ENCODE measurements around the gene MORN3. TPM values are rescaled to one million over a fixed set of nuclear protein-coding genes. Genes with fewer than 3 reads are reported as not detected.

The MORN3 gene
- total and polyA plus RNA-seq, 2 of the 8 experiments (the other 6 are each of a cell fraction or from before 2014, with no cell fraction given), result 0.39 to 0.93 TPM

GRCh38 chr12:121603581-121603980 lies 65.9 kb downstream of the MORN3 start:
- Histone ChIP-seq H4K8ac (ENCODE audit: extremely low read depth, insufficient read depth, low read length) (no peak overlapping the region), H3K36me3 (ENCODE audit: control insufficient read depth in 2 of 4, insufficient read depth in 4 of 4, low read length in 3 of 4) (no peaks in the 10 kb centered on the region; a peak in 1 of 8 replicates), H2BK15ac (ENCODE audit: low read length) (no peak overlapping the region), H3K4ac (replicated peaks; ENCODE audit: insufficient read length, low read depth, low read length) (no peak overlapping the region), H2BK12ac (ENCODE audit: low read depth, low read length) (no peak overlapping the region), H3K23me2 (ENCODE audit: low read depth, low read length) (no peaks in the 10 kb centered on the region), H2BK5ac (ENCODE audit: low read depth, low read length) (no peak overlapping the region), H4K20me1 (replicated peaks in 1 of 2; ENCODE audit: control insufficient read depth in 1 of 2, insufficient read depth in 2 of 2, low read length in 2 of 2) (no peaks in the 10 kb centered on the region), H4K5ac (ENCODE audit: insufficient read length, low read depth, low read length) (no peak overlapping the region), H3K79me2 (ENCODE audit: control insufficient read depth in 1 of 2, insufficient read depth in 2 of 2, low read length in 2 of 2) (no peaks in the 10 kb centered on the region), H3K4me1 (replicated peaks in 1 of 4; ENCODE audit: control insufficient read depth in 3 of 4, insufficient read depth in 4 of 4, low read length in 3 of 4) (no peaks in the 10 kb centered on the region), H2BK120ac (replicated peaks; ENCODE audit: low read depth, low read length) (no peak overlapping the region), H3K27me3 (replicated peaks in 1 of 4; ENCODE audit: control insufficient read depth in 3 of 4, extremely low read depth in 1 of 4, insufficient read depth in 3 of 4, low read length in 3 of 4) (no peaks in the 10 kb centered on the region), H4K91ac (replicated peaks; ENCODE audit: insufficient read length, low read length) (no peak overlapping the region), H3K4me3 (ENCODE audit: extremely low read depth in 1 of 4, insufficient read depth in 2 of 4, low read depth in 3 of 4, low read length in 4 of 4) (no peak overlapping the region), H3K27ac (ENCODE audit: low read depth, low read length) (no peak overlapping the region), H2AFZ (ENCODE audit: low read length) (no peak overlapping the region), H3K9me3 (ENCODE audit: insufficient read depth in 2 of 2, low read depth in 1 of 2, low read length in 1 of 2) (no peaks in the 10 kb centered on the region), H2AK5ac (ENCODE audit: low read depth, low read length) (no peak overlapping the region), H3K23ac (ENCODE audit: insufficient read length) (no peak overlapping the region), H3K14ac (ENCODE audit: insufficient read length) (no peak overlapping the region), H3K79me1 (ENCODE audit: low read depth, low read length) (no peaks in the 10 kb centered on the region), H3K18ac (ENCODE audit: extremely low read depth, low read length) (no peak overlapping the region), H2BK20ac (ENCODE audit: low read length) (no peak overlapping the region), H3K9ac (replicated peaks in 1 of 4; ENCODE audit: extremely low read depth in 1 of 4, low read depth in 3 of 4, low read length in 3 of 4) (no peak overlapping the region), H3K56ac (replicated peaks; ENCODE audit: insufficient read length, low read depth, low read length) (no peak overlapping the region), H3K4me2 (ENCODE audit: insufficient read depth in 1 of 2, low read depth in 2 of 2, low read length in 2 of 2) (no peak overlapping the region)
- CTCF ChIA-PET (ENCODE audit: partially characterized antibody), result interaction anchor here (0.9 to 1.1 kb wide), 2 partner anchors 42 to 109 kb away, joined by 4 read pairs; no protein-coding TSS in a partner anchor
- FAIRE-seq, result no peak
- POLR2A ChIA-PET (ENCODE audit: partially characterized antibody), result interaction anchor here (5.7 to 10.4 kb wide), 2 partner anchors 9 to 22 kb away, joined by 53 to 219 read pairs; partner anchors contain the start of gene KDM2B
- no peak for TF ChIP-seq RXRA (IDR thresholded peaks at IDR 0.05; ENCODE audit: insufficient read depth, low read depth, low read length)
- no peak for TF ChIP-seq ASH2L (IDR thresholded peaks at IDR 0.05; ENCODE audit: low read length)
- TF ChIP-seq SP4 (IDR thresholded peaks at IDR 0.05; ENCODE audit: low read length), result no peak
- WGBS, 2 experiments (ENCODE audit: extremely low coverage in 1 of 2, insufficient coverage in 1 of 2, insufficient read length in 1 of 2, insufficient replicate concordance in 2 of 2, low coverage in 1 of 2, low lambda C conversion rate in 2 of 2, missing lambda C conversion rate in 1 of 2), result 94% methylated on average over 6 of the region's 6 CpGs; no CpG with 5 or more reads in 1 of the 2 experiments
- DNase-seq (ENCODE audit: low read depth in 1 of 2, low spot score in 2 of 2), result no peak

All from H1 (cell line).